ENCODE measurements around the gene HOXA4.

The HOXA4 gene

GRCh38 chr7:27115221-27116026, 15.1 kb downstream of the HOXA4 start:
- no peak for DNase-seq

- DNase-seq, result no peak
Measured at GRCh38 chr7:27114881-27115220, 15.7 kb downstream of the HOXA4 start.

GRCh38 chr7:27113991-27114769, 16.4 kb downstream of the HOXA4 start:
- no peak for DNase-seq

GRCh38 chr7:27112955-27113949, 17.3 kb downstream of the HOXA4 start:
- no peak for DNase-seq

- DNase-seq, result no peak
Measured at GRCh38 chr7:27112361-27112760, 18.2 kb downstream of the HOXA4 start.

- DNase-seq, result no peak
Measured at GRCh38 chr7:27111751-27112277, 18.7 kb downstream of the HOXA4 start.

- DNase-seq, result no peak
Measured at GRCh38 chr7:27111042-27111750, 19.4 kb downstream of the HOXA4 start.

GRCh38 chr7:27110186-27111031, 20.1 kb downstream of the HOXA4 start:
- no peak for DNase-seq

- no peak for DNase-seq
Measured at GRCh38 chr7:27109466-27110185, 20.9 kb downstream of the HOXA4 start.

- no peak for DNase-seq
Measured at GRCh38 chr7:27108390-27109127, 22.0 kb downstream of the HOXA4 start.

- no peak for DNase-seq
Measured at GRCh38 chr7:27107391-27108381, 22.9 kb downstream of the HOXA4 start.

- no peak for DNase-seq
Measured at GRCh38 chr7:27106901-27107240, 23.7 kb downstream of the HOXA4 start.

GRCh38 chr7:27106181-27106900, 24.2 kb downstream of the HOXA4 start:
- DNase-seq, result no peak

GRCh38 chr7:27105301-27106031, 25.1 kb downstream of the HOXA4 start:
- DNase-seq, result no peak

GRCh38 chr7:27104341-27105058, 26.1 kb downstream of the HOXA4 start:
- no peak for DNase-seq

- no peak for DNase-seq
Measured at GRCh38 chr7:27103489-27104226, 26.9 kb downstream of the HOXA4 start.

Data from suppressor macrophage treated with lipopolysaccharide for 4 hours (primary cell).